ENCODE results near the gene ITGB3BP.

- TF ChIP-seq POLR2A (IDR thresholded peaks at IDR 0.05) (no peak), EP300 (IDR thresholded peaks at IDR 0.05) (no peak)
Observed at GRCh38 chr1:63512584-63512983, 10.4 kb downstream of the ITGB3BP start.
